Measurements from ENCODE around the gene DELE1.

Gene DELE1

DNA sequence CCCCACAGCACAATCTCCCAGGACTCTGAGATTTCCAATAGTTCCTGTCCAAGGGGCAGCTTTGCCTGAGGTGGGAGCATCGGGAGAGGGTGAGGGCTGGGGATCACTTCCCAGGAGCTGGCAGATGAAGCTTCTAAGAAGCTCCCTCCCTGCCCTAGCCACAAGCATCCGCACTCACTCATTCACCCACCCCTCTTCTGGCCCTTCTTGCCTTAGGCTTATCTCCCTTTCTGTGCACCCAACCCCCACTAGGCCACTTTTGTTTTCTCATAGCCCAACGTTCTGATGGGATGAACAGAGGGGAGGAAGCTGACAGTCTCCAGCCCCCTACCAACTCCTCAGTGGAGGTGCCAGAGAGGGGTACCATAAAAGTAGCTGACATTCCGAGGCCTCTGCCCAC is 41.8 kb upstream of the DELE1 start:
- peak overlapping the region; percentile 76 for H2AFZ ChIP-seq
- H3K4me2 ChIP-seq (ENCODE audit: low read length) = no peak overlapping the region
- TF ChIP-seq, protein P1, sequence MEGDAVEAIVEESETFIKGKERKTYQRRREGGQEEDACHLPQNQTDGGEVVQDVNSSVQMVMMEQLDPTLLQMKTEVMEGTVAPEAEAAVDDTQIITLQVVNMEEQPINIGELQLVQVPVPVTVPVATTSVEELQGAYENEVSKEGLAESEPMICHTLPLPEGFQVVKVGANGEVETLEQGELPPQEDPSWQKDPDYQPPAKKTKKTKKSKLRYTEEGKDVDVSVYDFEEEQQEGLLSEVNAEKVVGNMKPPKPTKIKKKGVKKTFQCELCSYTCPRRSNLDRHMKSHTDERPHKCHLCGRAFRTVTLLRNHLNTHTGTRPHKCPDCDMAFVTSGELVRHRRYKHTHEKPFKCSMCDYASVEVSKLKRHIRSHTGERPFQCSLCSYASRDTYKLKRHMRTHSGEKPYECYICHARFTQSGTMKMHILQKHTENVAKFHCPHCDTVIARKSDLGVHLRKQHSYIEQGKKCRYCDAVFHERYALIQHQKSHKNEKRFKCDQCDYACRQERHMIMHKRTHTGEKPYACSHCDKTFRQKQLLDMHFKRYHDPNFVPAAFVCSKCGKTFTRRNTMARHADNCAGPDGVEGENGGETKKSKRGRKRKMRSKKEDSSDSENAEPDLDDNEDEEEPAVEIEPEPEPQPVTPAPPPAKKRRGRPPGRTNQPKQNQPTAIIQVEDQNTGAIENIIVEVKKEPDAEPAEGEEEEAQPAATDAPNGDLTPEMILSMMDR (IDR thresholded peaks at IDR 0.05) = no peak
- peaks cover 22% of the 10 kb centered on the region for H3K79me2 ChIP-seq
- H3K4me1 ChIP-seq = peaks cover 52% of the 10 kb centered on the region
- peaks cover 6% of the 10 kb centered on the region for H3K27me3 ChIP-seq (ENCODE audit: control insufficient read depth, insufficient read depth, low read length)
- no peaks in the 10 kb centered on the region for H3K36me3 ChIP-seq (ENCODE audit: control insufficient read depth, insufficient read depth, low read length)
- peak overlapping the region; percentile 46 for H3K9ac ChIP-seq
- H3K9me3 ChIP-seq (ENCODE audit: control insufficient read depth, low read length) = no peaks in the 10 kb centered on the region
- no peak overlapping the region for H3K4me3 ChIP-seq (ENCODE audit: low read depth, low read length)
- peak overlapping the region; percentile 99 for H3K27ac ChIP-seq

DNA sequence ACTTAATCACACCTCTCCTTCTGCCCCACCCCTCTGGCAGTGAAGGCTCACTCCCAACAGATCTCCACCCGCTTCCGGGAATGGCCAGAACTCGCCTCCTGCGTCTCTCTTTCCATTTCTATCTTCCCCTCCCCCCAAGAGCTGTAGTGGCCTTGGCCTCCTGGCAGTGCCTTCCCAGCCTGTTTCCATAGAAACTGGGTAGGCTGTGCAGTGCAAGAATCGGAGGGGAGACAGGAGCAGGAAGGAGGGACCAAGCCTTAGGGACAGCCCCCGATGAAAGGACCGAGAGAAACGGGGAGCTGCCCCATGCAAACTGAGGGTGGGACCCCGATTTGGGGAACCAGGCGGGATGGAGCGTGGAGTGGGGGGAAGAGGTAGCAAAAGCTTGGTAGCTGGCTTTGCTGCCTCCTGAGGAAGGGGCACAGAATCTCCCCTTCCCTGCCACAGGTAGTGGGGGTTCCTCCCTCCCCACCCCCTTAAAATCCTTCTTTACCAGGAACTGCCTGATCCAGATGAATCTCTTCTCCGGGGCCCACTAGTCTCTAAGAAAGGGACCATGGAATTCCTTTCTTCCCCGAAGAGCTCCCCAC is 41.0 kb upstream of the DELE1 start:
- H3K27me3 ChIP-seq (ENCODE audit: control insufficient read depth, insufficient read depth, low read length) = peaks cover 6% of the 10 kb centered on the region
- peak overlapping the region; percentile 76 for H2AFZ ChIP-seq
- H3K4me2 ChIP-seq (ENCODE audit: low read length) = no peak overlapping the region
- H3K4me1 ChIP-seq = peaks cover 52% of the 10 kb centered on the region
- H3K36me3 ChIP-seq (ENCODE audit: control insufficient read depth, insufficient read depth, low read length) = no peaks in the 10 kb centered on the region
- no peak overlapping the region for H3K4me3 ChIP-seq (ENCODE audit: low read depth, low read length)
- H3K9me3 ChIP-seq (ENCODE audit: control insufficient read depth, low read length) = no peaks in the 10 kb centered on the region
- H3K9ac ChIP-seq = no peak overlapping the region
- H3K27ac ChIP-seq = peak overlapping the region; percentile 99
- TF ChIP-seq, protein P1 (IDR thresholded peaks at IDR 0.05) = no peak
- H3K79me2 ChIP-seq = peaks cover 24% of the 10 kb centered on the region

DNA sequence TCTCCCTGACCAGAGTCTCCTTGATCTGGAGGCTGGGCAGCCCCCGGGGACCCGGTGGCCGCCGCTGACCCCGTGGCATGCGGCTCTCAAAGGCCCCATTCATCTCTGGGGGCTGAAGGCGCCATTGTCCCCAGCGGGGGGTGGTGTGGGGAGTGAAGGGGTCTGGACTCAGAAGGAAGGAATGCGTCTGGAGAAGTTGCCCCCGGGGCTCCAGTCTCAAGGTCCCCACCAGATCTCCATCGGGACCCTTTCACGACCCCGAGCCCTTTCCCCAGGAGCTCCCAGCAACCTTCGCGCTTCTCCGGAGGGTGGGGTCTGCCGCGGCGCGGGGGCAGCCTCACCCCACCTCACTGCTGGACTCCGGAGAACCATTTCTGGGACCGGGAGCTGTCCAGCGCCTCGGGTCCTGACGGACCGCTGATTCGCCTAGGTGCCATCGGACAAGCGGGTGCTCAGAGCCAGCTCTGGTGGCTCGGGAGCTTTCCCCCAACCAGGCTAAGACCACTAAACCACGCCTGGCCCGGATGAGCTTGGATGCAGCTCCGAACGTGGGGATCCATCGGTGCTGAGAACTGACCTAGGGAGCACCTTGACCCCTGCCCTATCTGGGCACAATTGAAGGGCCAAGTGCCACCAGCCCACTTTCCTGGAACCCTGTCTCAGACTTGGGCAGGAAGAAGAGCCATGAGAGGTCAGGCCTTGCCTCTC is 40.3 kb upstream of the DELE1 start:
- H3K4me3 ChIP-seq (ENCODE audit: low read depth, low read length) = no peak overlapping the region
- peak overlapping the region; percentile 47 for H3K9ac ChIP-seq
- no peaks in the 10 kb centered on the region for H3K36me3 ChIP-seq (ENCODE audit: control insufficient read depth, insufficient read depth, low read length)
- H3K79me2 ChIP-seq = peaks cover 24% of the 10 kb centered on the region
- peaks cover 6% of the 10 kb centered on the region for H3K27me3 ChIP-seq (ENCODE audit: control insufficient read depth, insufficient read depth, low read length)
- H2AFZ ChIP-seq = peak overlapping the region; percentile 76
- TF ChIP-seq, protein P1 (IDR thresholded peaks at IDR 0.05) = no peak
- H3K27ac ChIP-seq = peak overlapping the region; percentile 99
- H3K4me2 ChIP-seq (ENCODE audit: low read length) = no peak overlapping the region
- no peaks in the 10 kb centered on the region for H3K9me3 ChIP-seq (ENCODE audit: control insufficient read depth, low read length)
- H3K4me1 ChIP-seq = peaks cover 52% of the 10 kb centered on the region

DNA sequence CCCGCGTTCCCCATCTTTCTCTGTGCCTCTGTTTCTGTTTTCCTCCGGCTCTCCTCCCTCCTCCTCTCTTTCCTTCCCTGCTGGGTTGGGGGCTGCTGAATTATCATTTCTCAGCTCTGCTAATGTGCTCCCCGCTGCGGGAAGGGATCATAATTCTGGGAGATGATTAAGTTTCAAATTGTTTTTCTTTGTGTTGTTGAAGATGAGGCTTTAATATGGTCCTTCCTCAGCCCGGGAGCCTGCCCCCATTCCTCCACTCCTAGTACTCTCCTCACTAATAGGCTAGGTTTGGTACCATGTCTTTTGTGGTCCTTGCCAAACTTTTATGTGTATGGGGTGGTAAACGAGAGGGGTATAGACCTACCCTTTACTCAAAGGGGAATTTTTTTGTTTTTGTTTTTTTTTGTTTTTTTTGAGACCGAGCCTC is 39.8 kb upstream of the DELE1 start:
- no peak overlapping the region for H3K4me3 ChIP-seq (ENCODE audit: low read depth, low read length)
- H3K9me3 ChIP-seq (ENCODE audit: control insufficient read depth, low read length) = no peaks in the 10 kb centered on the region
- peaks cover 26% of the 10 kb centered on the region for H3K79me2 ChIP-seq
- H3K36me3 ChIP-seq (ENCODE audit: control insufficient read depth, insufficient read depth, low read length) = no peaks in the 10 kb centered on the region
- peaks cover 6% of the 10 kb centered on the region for H3K27me3 ChIP-seq (ENCODE audit: control insufficient read depth, insufficient read depth, low read length)
- no peak overlapping the region for H3K4me2 ChIP-seq (ENCODE audit: low read length)
- TF ChIP-seq, protein P1 (IDR thresholded peaks at IDR 0.05) = no peak
- H2AFZ ChIP-seq = peak overlapping the region; percentile 76
- peak overlapping the region; percentile 99 for H3K27ac ChIP-seq
- peaks cover 49% of the 10 kb centered on the region for H3K4me1 ChIP-seq
- H3K9ac ChIP-seq = peak overlapping the region; percentile 47

All from parathyroid adenoma (tissue), 2 donors.